Endothelial cell (in vitro differentiated cells): Measurements from ENCODE around the gene SLC22A17. TPM values are rescaled to one million over a fixed set of nuclear protein-coding genes. Genes with fewer than 3 reads are reported as not detected.
A peak's percentile ranks its signal among the peaks of the same experiment; 100 is the strongest.

ENCODE experiments used
- DNase-seq: peaks from one replicate; pipeline ENCODE4 v3.0.0; 2021; ENCODE audit warnings: low spot score
- H3K27ac Mint-ChIP-seq: one replicate; pipeline ENCODE4 v1.8.0; 2021; ENCODE audit warnings: mixed read lengths, inconsistent platforms; ENCODE audit not compliant: unreplicated experiment
- H3K27me3 Mint-ChIP-seq: one replicate; pipeline ENCODE4 v1.8.0; 2021; ENCODE audit warnings: mild to moderate bottlenecking, moderate library complexity, mixed read lengths, inconsistent platforms; ENCODE audit not compliant: unreplicated experiment
- H3K36me3 Mint-ChIP-seq: one replicate; pipeline ENCODE4 v1.8.0; 2021; ENCODE audit warnings: mild to moderate bottlenecking, low read depth, mixed read lengths, inconsistent platforms; ENCODE audit not compliant: unreplicated experiment
- H3K4me1 Mint-ChIP-seq: one replicate; pipeline ENCODE4 v1.8.0; 2021; ENCODE audit warnings: mild to moderate bottlenecking, mixed read lengths, inconsistent platforms; ENCODE audit not compliant: unreplicated experiment
- H3K4me3 Mint-ChIP-seq: one replicate; pipeline ENCODE4 v1.8.0; 2021; ENCODE audit warnings: mild to moderate bottlenecking, mixed read lengths, inconsistent platforms; ENCODE audit not compliant: unreplicated experiment
- H3K9me3 Mint-ChIP-seq: one replicate; pipeline ENCODE4 v1.8.0; 2021; ENCODE audit warnings: mixed read lengths, inconsistent platforms; ENCODE audit not compliant: unreplicated experiment
- microRNA-seq: library from miRNA; unstranded; fragments of <30 nt; microRNA quantifications from one replicate; pipeline ENCODE4, GENCODE V29; 2020; ENCODE audit not compliant: unreplicated experiment
- total RNA-seq: library from RNA; stranded (reverse); fragmentation: NEBNext Ultra II Directional; extraction: Animal tissue kit (Norgen Biotek cat#: 25700); gene quantifications from one replicate; pipeline ENCODE4 v1.2.1, GENCODE V29; 2021; ENCODE audit not compliant: unreplicated experiment
- TF ChIP-seq, protein P1 (sequence below): fragments of 200-600 bp; sonication (generic); IDR thresholded peaks from one replicate; pipeline ENCODE4 v1.5.0; 2021; ENCODE audit warnings: antibody characterized with exemption; ENCODE audit not compliant: unreplicated experiment

Gene SLC22A17
- total RNA-seq, 1 donor from 2014 or later = 35.3 TPM

- Mint-ChIP-seq H3K27ac (peak overlapping the region; percentile 61), H3K4me1 (peaks cover 41% of the 10 kb centered on the region), H3K4me3 (peak overlapping the region; percentile 69), H3K27me3 (peaks cover 12% of the 10 kb centered on the region), H3K36me3 (peaks cover 18% of the 10 kb centered on the region), H3K9me3 (no peaks in the 10 kb centered on the region)
- TF ChIP-seq, protein P1, sequence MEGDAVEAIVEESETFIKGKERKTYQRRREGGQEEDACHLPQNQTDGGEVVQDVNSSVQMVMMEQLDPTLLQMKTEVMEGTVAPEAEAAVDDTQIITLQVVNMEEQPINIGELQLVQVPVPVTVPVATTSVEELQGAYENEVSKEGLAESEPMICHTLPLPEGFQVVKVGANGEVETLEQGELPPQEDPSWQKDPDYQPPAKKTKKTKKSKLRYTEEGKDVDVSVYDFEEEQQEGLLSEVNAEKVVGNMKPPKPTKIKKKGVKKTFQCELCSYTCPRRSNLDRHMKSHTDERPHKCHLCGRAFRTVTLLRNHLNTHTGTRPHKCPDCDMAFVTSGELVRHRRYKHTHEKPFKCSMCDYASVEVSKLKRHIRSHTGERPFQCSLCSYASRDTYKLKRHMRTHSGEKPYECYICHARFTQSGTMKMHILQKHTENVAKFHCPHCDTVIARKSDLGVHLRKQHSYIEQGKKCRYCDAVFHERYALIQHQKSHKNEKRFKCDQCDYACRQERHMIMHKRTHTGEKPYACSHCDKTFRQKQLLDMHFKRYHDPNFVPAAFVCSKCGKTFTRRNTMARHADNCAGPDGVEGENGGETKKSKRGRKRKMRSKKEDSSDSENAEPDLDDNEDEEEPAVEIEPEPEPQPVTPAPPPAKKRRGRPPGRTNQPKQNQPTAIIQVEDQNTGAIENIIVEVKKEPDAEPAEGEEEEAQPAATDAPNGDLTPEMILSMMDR = no peak
- DNase-seq = no peak
These were observed 53.3 kb downstream of the SLC22A17 start for GRCh38 chr14:23299211-23299957.

GRCh38 chr14:23297611-23298277 lies 54.9 kb downstream of the SLC22A17 start:
- TF ChIP-seq, protein P1 = no peak
- H3K4me1 Mint-ChIP-seq = peaks cover 39% of the 10 kb centered on the region
- H3K36me3 Mint-ChIP-seq = peaks cover 18% of the 10 kb centered on the region
- no peak for DNase-seq
- peaks cover 14% of the 10 kb centered on the region for H3K27me3 Mint-ChIP-seq
- H3K9me3 Mint-ChIP-seq = no peaks in the 10 kb centered on the region
- H3K27ac Mint-ChIP-seq = no peak overlapping the region
- H3K4me3 Mint-ChIP-seq = no peak overlapping the region

DNA sequence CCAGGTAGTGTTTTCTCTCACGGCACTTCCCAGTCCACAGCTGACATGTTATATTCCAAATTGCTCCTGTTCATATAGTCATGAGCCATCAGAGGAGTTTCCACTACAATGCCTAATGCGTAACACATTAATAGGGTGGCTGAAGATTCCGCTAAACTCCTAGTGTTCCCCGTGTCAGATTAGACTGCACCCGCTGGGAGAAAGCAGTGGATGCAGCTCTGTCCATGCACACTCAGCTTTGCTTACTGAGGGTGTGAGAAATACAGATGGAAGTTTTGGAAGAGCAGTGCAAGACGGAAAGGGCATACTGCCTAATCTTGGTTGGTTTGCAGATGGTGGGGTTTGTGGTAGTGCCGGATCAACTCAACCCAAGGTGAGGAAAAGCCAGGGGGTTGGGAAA lies 55.6 kb downstream of the SLC22A17 start:
- H3K4me1 Mint-ChIP-seq = peaks cover 36% of the 10 kb centered on the region
- peaks cover 11% of the 10 kb centered on the region for H3K27me3 Mint-ChIP-seq
- peaks cover 18% of the 10 kb centered on the region for H3K36me3 Mint-ChIP-seq

More for the DNA sequence above, 55.6 kb downstream of the SLC22A17 start:
- no peak for DNase-seq
- no peak overlapping the region for H3K4me3 Mint-ChIP-seq
- no peaks in the 10 kb centered on the region for H3K9me3 Mint-ChIP-seq
- H3K27ac Mint-ChIP-seq = no peak overlapping the region
- TF ChIP-seq, protein P1 = no peak

Small RNA genes lying within 50 kb of the gene (microRNA-seq; reads per million reads assigned to microRNA genes)
- gene MIR208A = 5.1 reads per million, percentile 49 among the genes with 10 or more reads in this experiment

Other genes starting within 250 kb of the SLC22A17 start
- gene CIROP, start 247.9 kb downstream of the SLC22A17 start, total RNA-seq = not detected
- not detected for gene CEBPE, start 233.6 kb downstream of the SLC22A17 start, total RNA-seq
- 24.3 TPM for gene SLC7A8, start 169.2 kb downstream of the SLC22A17 start, total RNA-seq
- not detected for gene RNF212B, start 115.0 kb downstream of the SLC22A17 start, total RNA-seq
- gene HOMEZ, start 66.8 kb downstream of the SLC22A17 start, total RNA-seq = 21.7 TPM
- gene PPP1R3E, start 50.0 kb downstream of the SLC22A17 start, total RNA-seq = 8.4 TPM
- 22.0 TPM for gene BCL2L2, start 46.1 kb downstream of the SLC22A17 start, total RNA-seq
- 191 TPM for gene PABPN1, start 31.4 kb downstream of the SLC22A17 start, total RNA-seq
- 17.8 TPM for gene EFS, start 12.3 kb upstream of the SLC22A17 start, total RNA-seq
- gene IL25, start 19.9 kb upstream of the SLC22A17 start, total RNA-seq = not detected
- gene CMTM5, start 24.2 kb upstream of the SLC22A17 start, total RNA-seq = 0.26 TPM
- gene MYH6, start 55.4 kb upstream of the SLC22A17 start, total RNA-seq = 1.6 TPM
- gene MYH7, start 82.8 kb upstream of the SLC22A17 start, total RNA-seq = 0.18 TPM
- 37.7 TPM for gene NGDN, start 116.8 kb upstream of the SLC22A17 start, total RNA-seq
- 12.7 TPM for gene ZFHX2, start 198.9 kb upstream of the SLC22A17 start, total RNA-seq
- gene THTPA, start 203.4 kb upstream of the SLC22A17 start, total RNA-seq = 6.9 TPM
- gene AP1G2, start 214.9 kb upstream of the SLC22A17 start, total RNA-seq = 134 TPM
- 0.64 TPM for gene JPH4, start 225.9 kb upstream of the SLC22A17 start, total RNA-seq